ENCODE measurements around the gene SS18L1. TPM values are rescaled to one million over a fixed set of nuclear protein-coding genes. Genes with fewer than 3 reads are reported as not detected.

Gene SS18L1
- total RNA-seq, 6 experiments from 2014 or later = 14.1 to 26.5 (median 23.7) TPM

- intact Hi-C loops (cut with DNase I) = no loop called here
- Histone ChIP-seq H3K4me1 (no peaks in the 10 kb centered on the region), H3K4me3 (no peak overlapping the region), H3K27me3 (no peaks in the 10 kb centered on the region), H3K36me3 (no peaks in the 10 kb centered on the region), H3K9me3 (no peaks in the 10 kb centered on the region), H3K27ac (no peak overlapping the region)
- no peak for DNase-seq
- TF ChIP-seq POLR2A (IDR thresholded peaks at IDR 0.05) = no peak
- TF ChIP-seq CTCF (IDR thresholded peaks at IDR 0.05) = no peak
- peak in 3 of 4 donors; percentile 12 to 29 (median 17) for ATAC-seq
- 21% methylated on average over 11 of the region's 37 CpGs for WGBS (ENCODE audit: insufficient coverage, low coverage, low lambda C conversion rate, missing lambda C conversion rate)
Measured at GRCh38 chr20:62227977-62228958, 84.7 kb downstream of the SS18L1 start.

- Histone ChIP-seq H3K4me1 (no peaks in the 10 kb centered on the region), H3K36me3 (no peaks in the 10 kb centered on the region), H3K27me3 (no peaks in the 10 kb centered on the region), H3K9me3 (no peaks in the 10 kb centered on the region), H3K27ac (no peak overlapping the region), H3K4me3 (no peak overlapping the region)
- no peak for TF ChIP-seq CTCF (IDR thresholded peaks at IDR 0.05)
- no peak for DNase-seq
- 84% methylated on average over 6 of the region's 7 CpGs for WGBS (ENCODE audit: insufficient coverage, low coverage, low lambda C conversion rate, missing lambda C conversion rate)
- intact Hi-C loops (cut with DNase I) = no loop called here
- ATAC-seq = no peak
Measured at GRCh38 chr20:62228982-62229545, 85.5 kb downstream of the SS18L1 start.

GRCh38 chr20:62229667-62230066 is 86.1 kb downstream of the SS18L1 start:
- H3K27ac ChIP-seq = no peak overlapping the region
- intact Hi-C loops (cut with DNase I) = no loop called here
- no peaks in the 10 kb centered on the region for H3K9me3 ChIP-seq
- WGBS (ENCODE audit: insufficient coverage, low coverage, low lambda C conversion rate, missing lambda C conversion rate) = 72% methylated on average over 4 of the region's 4 CpGs
- H3K36me3 ChIP-seq = no peaks in the 10 kb centered on the region
- no peak for ATAC-seq
- no peak for TF ChIP-seq CTCF (IDR thresholded peaks at IDR 0.05)
- no peak for TF ChIP-seq POLR2A (IDR thresholded peaks at IDR 0.05)
- DNase-seq = no peak
- no peaks in the 10 kb centered on the region for H3K4me1 ChIP-seq
- H3K4me3 ChIP-seq = no peak overlapping the region
- no peaks in the 10 kb centered on the region for H3K27me3 ChIP-seq

GRCh38 chr20:62230276-62230675 is 86.7 kb downstream of the SS18L1 start:
- H3K27me3 ChIP-seq = no peaks in the 10 kb centered on the region
- H3K4me3 ChIP-seq = no peak overlapping the region
- H3K36me3 ChIP-seq = no peaks in the 10 kb centered on the region
- 81% methylated on average over 2 of the region's 2 CpGs for WGBS (ENCODE audit: insufficient coverage, low coverage, low lambda C conversion rate, missing lambda C conversion rate)
- intact Hi-C loops (cut with DNase I) = no loop called here
- no peaks in the 10 kb centered on the region for H3K9me3 ChIP-seq
- H3K4me1 ChIP-seq = no peaks in the 10 kb centered on the region
- no peak for DNase-seq
- ATAC-seq = no peak
- no peak for TF ChIP-seq CTCF (IDR thresholded peaks at IDR 0.05)
- TF ChIP-seq POLR2A (IDR thresholded peaks at IDR 0.05) = no peak
- no peak overlapping the region for H3K27ac ChIP-seq

Measured in right lobe of liver (tissue), 6 donors.